MCF 10A (cell line): ENCODE data around the gene DISP3. TPM values are rescaled to one million over a fixed set of nuclear protein-coding genes. Genes with fewer than 3 reads are reported as not detected.

ENCODE experiments used
- BruUV-seq: library from RNA; stranded (reverse); fragments of 400-500 nt; replicated peaks from 2 replicates; lab custom pipeline; 2021; lab: Mats Ljungman, UMichigan
- CTCF ChIA-PET: fragments of 300-600 bp; sonication (Branson Sonifier 250); formaldehyde crosslinking; extraction: SDS; loops from one replicate; lab custom pipeline; 2021; ENCODE audit warnings: antibody characterized with exemption, inconsistent platforms; lab: Yijun Ruan, JAX
- POLR2A ChIA-PET: fragments of 300-600, 350-650 bp; sonication (Branson Sonifier 250); formaldehyde crosslinking; extraction: SDS; loops from one replicate; lab custom pipeline; 2020; ENCODE audit warnings: antibody characterized with exemption, inconsistent platforms; lab: Yijun Ruan, JAX
- DNase-seq: peaks from one replicate; pipeline ENCODE4 v3.0.0-alpha.2; 2018; ENCODE audit not compliant: unreplicated experiment
- H3K27ac Mint-ChIP-seq: one replicate; pipeline ENCODE4 v1.8.0; 2022; ENCODE audit warnings: mild to moderate bottlenecking, low read depth, mixed read lengths; ENCODE audit not compliant: unreplicated experiment
- H3K27me3 Mint-ChIP-seq: one replicate; pipeline ENCODE4 v1.8.0; 2022; ENCODE audit warnings: mixed read lengths; ENCODE audit not compliant: insufficient read depth, unreplicated experiment
- H3K36me3 Mint-ChIP-seq: one replicate; pipeline ENCODE4 v1.8.0; 2022; ENCODE audit warnings: mild to moderate bottlenecking, moderate library complexity, mixed read lengths; ENCODE audit not compliant: insufficient read depth, unreplicated experiment
- H3K4me1 Mint-ChIP-seq: one replicate; pipeline ENCODE4 v1.8.0; 2022; ENCODE audit warnings: mixed read lengths; ENCODE audit not compliant: insufficient read depth, unreplicated experiment
- H3K4me3 Mint-ChIP-seq: one replicate; pipeline ENCODE4 v1.8.0; 2022; ENCODE audit warnings: mild to moderate bottlenecking, moderate library complexity, mixed read lengths; ENCODE audit not compliant: unreplicated experiment
- H3K9me3 Mint-ChIP-seq: one replicate; pipeline ENCODE4 v1.8.0; 2022; ENCODE audit warnings: mixed read lengths; ENCODE audit not compliant: unreplicated experiment
- intact Hi-C: fragments of 100-400 bp; cut with micrococcal nuclease; formaldehyde crosslinking; loops from 2 replicates; pipeline ENCODE4 v1.14.1; 2022
- total RNA-seq: library from RNA; stranded (reverse); gene quantifications from 2 replicates; pipeline ENCODE4 v1.2.3, GENCODE V29; 2022
- TF ChIP-seq, protein P1 (sequence below): fragments of 200-600 bp; IDR thresholded peaks from one replicate; pipeline ENCODE4 v1.8.0; 2022; ENCODE audit warnings: antibody characterized with exemption, mild to moderate bottlenecking; ENCODE audit not compliant: unreplicated experiment

Gene DISP3
- total RNA-seq, 1 experiment from 2014 or later = 0.09 TPM

DNA sequence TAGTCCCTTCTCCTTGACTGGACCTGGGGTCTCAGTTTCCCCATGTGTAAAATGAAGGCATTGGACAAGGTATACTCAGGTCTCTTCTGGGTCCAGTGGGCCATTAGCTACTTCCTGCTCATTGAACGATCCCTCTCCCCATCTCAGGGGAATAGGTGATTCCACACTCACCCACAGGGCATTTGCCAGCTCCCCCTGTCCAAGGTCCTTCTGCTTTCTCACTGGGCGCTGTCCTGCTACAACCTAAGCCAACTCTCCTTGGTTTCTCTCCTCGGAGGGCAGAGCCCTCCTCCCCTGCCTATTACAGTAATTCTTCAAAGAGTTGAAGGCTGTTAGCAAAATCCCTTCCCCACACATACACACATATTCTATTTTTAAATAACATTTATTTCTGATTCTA, 16.6 kb downstream of the DISP3 start:
- H3K36me3 Mint-ChIP-seq = no peaks in the 10 kb centered on the region
- no TSS peak for BruUV-seq
- no peak overlapping the region for H3K4me3 Mint-ChIP-seq
- H3K4me1 Mint-ChIP-seq = no peaks in the 10 kb centered on the region
- no peak overlapping the region for H3K27ac Mint-ChIP-seq
- no peaks in the 10 kb centered on the region for H3K9me3 Mint-ChIP-seq
- TF ChIP-seq, protein P1, sequence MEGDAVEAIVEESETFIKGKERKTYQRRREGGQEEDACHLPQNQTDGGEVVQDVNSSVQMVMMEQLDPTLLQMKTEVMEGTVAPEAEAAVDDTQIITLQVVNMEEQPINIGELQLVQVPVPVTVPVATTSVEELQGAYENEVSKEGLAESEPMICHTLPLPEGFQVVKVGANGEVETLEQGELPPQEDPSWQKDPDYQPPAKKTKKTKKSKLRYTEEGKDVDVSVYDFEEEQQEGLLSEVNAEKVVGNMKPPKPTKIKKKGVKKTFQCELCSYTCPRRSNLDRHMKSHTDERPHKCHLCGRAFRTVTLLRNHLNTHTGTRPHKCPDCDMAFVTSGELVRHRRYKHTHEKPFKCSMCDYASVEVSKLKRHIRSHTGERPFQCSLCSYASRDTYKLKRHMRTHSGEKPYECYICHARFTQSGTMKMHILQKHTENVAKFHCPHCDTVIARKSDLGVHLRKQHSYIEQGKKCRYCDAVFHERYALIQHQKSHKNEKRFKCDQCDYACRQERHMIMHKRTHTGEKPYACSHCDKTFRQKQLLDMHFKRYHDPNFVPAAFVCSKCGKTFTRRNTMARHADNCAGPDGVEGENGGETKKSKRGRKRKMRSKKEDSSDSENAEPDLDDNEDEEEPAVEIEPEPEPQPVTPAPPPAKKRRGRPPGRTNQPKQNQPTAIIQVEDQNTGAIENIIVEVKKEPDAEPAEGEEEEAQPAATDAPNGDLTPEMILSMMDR = no peak
- ChIA-PET CTCF (interaction anchor here (1.0 kb wide), 1 partner anchor 12 kb away, joined by 3 read pairs; no protein-coding TSS in a partner anchor), POLR2A (no interaction called here)
- H3K27me3 Mint-ChIP-seq = peaks cover 19% of the 10 kb centered on the region
- no peak for DNase-seq
- intact Hi-C loops = no loop called here

DNA sequence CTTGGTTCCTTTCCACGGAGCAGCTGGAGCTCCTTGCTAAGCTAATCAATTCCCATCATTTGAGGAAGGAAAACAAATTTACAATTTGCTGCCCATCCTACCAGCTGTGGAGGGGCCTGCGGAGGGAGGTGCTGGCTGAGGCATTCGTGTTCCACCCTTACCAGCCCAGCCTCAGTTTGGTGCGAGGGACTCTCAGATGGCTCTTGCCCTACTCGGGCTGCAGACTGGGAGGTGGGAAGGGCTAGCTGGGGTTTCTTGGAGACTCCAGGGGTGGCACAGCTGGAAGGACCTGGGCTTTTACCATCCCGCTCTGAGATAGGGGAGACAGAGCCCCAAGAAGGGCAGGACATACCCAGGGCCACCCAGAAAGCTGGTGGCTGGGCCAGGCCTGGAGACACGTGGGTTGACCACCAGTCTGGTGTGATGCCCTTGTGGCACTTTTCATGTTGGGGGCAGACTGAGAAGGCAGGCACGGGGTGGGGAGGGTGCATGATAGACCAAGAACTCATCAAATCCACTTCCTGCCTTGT, 17.7 kb downstream of the DISP3 start:
- Mint-ChIP-seq H3K9me3 (no peaks in the 10 kb centered on the region), H3K36me3 (no peaks in the 10 kb centered on the region), H3K27ac (no peak overlapping the region), H3K4me3 (no peak overlapping the region), H3K27me3 (peaks cover 19% of the 10 kb centered on the region), H3K4me1 (no peaks in the 10 kb centered on the region)
- intact Hi-C loops = no loop called here
- no peak for DNase-seq
- POLR2A ChIA-PET = no interaction called here
- TF ChIP-seq, protein P1 = no peak
- BruUV-seq = no TSS peak
- CTCF ChIA-PET = no interaction called here

DNA sequence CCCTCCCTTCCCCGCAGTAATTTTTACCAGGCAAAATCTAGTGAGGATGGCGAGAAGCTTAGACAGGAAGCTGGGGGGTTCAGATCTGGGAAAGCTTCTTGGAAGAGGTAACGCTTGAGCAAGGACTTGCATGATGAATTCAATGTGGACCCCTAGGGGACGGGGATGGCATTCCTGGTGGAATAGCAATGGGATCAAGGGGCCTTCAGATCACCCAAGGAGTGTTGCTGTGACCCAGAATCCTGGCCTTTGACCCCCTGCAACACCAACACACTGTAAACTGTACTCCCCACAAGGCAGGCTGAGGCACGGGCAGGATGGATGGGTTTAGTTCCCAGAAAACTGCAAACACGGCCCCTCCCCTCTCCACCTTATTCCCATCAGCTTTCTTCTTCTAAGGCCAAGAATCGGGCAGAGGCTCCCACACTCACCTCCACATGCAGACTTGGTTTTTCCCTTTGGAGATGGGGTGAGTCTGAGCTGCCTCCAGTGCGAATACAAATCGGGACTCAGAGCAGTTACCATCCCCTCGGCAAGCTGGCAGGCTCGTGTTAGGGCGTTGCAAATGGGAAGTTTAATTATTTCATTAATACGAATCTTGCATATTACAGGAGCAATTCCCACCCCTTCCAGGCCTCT, 20.1 kb downstream of the DISP3 start:
- TF ChIP-seq, protein P1 = no peak
- intact Hi-C loops = no loop called here
- no TSS peak for BruUV-seq
- H3K27me3 Mint-ChIP-seq = peaks cover 19% of the 10 kb centered on the region
- ChIA-PET CTCF (interaction anchor here (0.6 to 1.1 kb wide), 3 partner anchors 17 to 226 kb away, joined by 3 to 4 read pairs (median 3); no protein-coding TSS in a partner anchor), POLR2A (interaction anchor here (0.8 kb wide), 1 partner anchor 12 kb away, joined by 3 read pairs; no protein-coding TSS in a partner anchor)
- DNase-seq = no peak
- no peaks in the 10 kb centered on the region for H3K4me1 Mint-ChIP-seq
- no peak overlapping the region for H3K4me3 Mint-ChIP-seq
- no peak overlapping the region for H3K27ac Mint-ChIP-seq
- no peaks in the 10 kb centered on the region for H3K36me3 Mint-ChIP-seq
- peaks cover 16% of the 10 kb centered on the region for H3K9me3 Mint-ChIP-seq

DNA sequence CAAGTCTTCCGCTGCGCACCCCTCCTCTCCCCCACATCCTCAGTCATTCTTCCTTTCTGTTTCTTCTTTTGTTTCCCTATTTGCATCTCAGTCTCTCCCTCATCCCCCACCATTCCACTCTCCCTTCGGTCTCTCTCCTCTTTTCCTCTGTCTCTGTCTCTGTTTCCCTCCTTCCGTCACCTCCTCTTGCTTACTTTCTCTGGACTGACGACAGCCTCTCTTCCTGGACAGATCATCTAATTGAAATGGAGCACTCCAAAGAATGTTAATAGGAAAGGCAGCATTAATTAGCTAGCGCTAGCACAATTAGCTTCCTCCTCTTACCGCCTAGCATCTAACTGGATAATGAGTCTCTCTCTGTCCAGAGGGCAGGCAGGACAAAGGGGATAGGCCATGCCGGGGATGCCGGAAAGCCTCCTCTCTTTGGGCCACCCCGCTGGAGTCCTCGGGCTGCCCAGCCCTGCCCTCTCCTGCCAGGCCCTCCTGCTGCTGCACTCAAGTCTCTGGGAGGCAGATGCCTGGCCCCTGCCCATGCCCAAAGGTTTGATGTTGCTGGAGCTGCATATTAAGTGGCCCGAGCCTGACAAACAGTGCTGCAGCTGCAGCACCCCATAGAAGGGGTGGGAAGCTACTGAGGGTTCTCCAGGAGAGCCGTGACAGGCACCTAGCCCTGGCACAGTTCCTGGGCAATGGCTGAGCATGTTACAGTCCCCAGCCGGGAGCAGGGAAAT, 20.8 kb downstream of the DISP3 start:
- peaks cover 16% of the 10 kb centered on the region for H3K9me3 Mint-ChIP-seq
- intact Hi-C loops = no loop called here
- H3K4me3 Mint-ChIP-seq = no peak overlapping the region
- BruUV-seq = no TSS peak
- peaks cover 19% of the 10 kb centered on the region for H3K27me3 Mint-ChIP-seq
- H3K36me3 Mint-ChIP-seq = no peaks in the 10 kb centered on the region
- no peak for DNase-seq
- no peaks in the 10 kb centered on the region for H3K4me1 Mint-ChIP-seq
- CTCF ChIA-PET = no interaction called here
- TF ChIP-seq, protein P1 = no peak
- H3K27ac Mint-ChIP-seq = no peak overlapping the region
- POLR2A ChIA-PET = interaction anchor here (0.5 kb wide), 1 partner anchor 46 kb away, joined by 3 read pairs; no protein-coding TSS in a partner anchor
